ENCODE results near the gene TRIM75. TPM values are rescaled to one million over a fixed set of nuclear protein-coding genes. Genes with fewer than 3 reads are reported as not detected.
"Not testable (repeated sequence)": the region's sequence is repeated elsewhere in the genome, so short reads cannot be mapped to it uniquely, and the experiment has no call there.

The TRIM75 gene
- total RNA-seq, 2 donors from 2014 or later = not detected

DNA sequence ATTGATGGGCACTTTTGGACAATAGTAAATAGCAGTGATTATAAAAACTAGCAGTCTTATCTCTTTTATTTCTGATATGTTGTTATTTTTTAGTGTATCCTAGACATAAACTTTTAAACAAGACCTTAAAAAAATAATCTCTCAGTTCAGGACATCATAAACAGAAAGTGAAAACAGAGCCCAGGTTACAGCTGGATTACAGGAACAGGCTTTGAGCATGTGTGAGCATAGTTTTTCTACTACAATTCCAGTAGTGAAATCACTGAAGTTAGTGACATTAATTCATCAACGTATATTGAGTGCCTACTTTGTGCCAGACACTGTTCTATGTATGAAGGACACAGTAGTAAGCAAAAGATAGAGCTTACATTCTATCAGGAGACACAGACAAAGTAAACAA, 16.9 kb downstream of the TRIM75 start:
- DNase-seq (ENCODE audit: low spot score) = no peak
- intact Hi-C loops (cut with DNase I) = no loop called here

DNA sequence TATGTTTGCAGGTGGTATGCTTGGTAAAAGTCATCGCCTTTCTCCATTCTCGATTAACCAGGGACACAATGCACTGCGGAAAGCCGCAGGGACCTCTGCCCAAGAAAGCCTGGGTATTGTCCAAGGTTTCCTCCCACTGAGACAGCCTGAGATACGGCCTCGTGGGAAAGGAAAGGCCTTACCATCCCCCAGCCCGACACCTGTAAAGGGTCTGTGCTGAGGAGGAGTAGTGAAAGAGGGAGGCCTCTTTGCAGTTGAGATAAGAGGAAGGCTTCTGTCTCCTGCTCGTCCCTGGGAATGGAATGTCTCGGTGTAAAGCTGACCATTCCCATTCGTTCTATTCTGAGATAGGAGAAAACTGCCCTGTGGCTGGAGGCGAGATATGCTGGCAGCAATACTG, 19.7 kb downstream of the TRIM75 start:
- intact Hi-C loops (cut with DNase I); DNase-seq (ENCODE audit: low spot score): not testable (repeated sequence)

DNA sequence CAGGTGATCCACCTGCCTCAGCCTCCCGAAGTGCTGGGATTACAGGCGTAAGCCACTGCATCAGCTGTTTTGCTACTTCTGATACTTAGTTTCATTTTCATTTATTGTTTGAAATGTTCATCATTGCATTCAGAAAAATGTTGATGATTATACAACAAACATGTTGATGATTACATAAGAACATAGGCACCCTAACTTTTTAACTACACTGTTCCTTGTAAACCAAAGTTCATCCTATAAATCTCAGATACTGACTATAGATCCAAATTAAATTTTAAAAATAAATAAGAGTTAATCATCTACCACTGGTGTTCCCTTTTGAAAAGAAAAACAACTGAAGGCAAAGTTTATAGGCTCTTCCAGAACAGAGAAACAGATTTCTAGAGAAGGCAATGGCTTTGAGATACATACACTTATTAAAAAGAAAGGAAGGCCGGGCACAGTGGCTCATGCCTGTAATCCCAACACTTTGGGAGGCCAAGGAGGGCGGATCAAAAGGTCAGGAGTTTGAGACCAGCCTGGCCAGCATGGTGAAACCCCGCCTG, 23.4 kb downstream of the TRIM75 start:
- intact Hi-C loops (cut with DNase I) = no loop called here
- no peak for DNase-seq (ENCODE audit: low spot score)

DNA sequence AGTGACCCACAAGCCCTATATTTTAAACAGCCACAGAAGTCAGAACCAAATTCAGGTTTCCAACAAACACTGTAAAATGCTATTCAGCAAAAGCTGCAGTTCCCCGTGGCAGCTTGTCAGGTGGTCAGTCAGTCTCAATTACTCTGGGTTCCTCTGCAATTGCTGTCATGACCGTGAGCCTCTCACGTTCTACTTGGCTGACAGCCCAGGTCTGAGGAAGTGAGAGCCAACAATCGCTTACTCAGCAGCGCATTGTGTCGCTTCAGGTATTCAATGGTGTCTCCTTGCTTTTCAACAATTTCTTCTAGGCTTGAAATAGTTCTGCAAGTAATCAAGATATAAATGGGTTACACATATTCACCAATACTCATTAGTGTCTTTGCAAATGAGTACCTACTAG, 25.8 kb downstream of the TRIM75 start:
- intact Hi-C loops (cut with DNase I) = no loop called here

DNA sequence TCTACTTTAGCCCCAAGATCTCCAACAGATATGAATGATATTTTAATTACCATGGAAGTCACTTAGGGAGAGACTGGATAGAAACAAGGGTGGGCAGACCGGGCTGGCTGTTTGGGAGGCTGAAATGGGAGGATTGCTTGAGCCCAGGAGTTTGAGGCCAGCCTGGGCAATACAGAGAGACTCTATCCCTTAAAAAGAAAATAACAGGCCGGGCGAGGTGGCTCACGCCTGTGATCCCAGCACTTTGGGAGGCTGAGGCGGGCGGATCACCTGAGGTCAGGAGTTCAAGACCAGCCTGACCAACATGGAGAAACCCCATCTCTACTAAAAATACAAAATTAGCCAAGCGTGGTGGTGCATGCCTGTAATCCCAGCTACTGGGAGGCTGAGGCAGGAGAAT, 31.1 kb downstream of the TRIM75 start:
- DNase-seq (ENCODE audit: low spot score); intact Hi-C loops (cut with DNase I): not testable (repeated sequence)

More for the DNA sequence above, 25.8 kb downstream of the TRIM75 start:
- DNase-seq (ENCODE audit: low spot score) = no peak

DNA sequence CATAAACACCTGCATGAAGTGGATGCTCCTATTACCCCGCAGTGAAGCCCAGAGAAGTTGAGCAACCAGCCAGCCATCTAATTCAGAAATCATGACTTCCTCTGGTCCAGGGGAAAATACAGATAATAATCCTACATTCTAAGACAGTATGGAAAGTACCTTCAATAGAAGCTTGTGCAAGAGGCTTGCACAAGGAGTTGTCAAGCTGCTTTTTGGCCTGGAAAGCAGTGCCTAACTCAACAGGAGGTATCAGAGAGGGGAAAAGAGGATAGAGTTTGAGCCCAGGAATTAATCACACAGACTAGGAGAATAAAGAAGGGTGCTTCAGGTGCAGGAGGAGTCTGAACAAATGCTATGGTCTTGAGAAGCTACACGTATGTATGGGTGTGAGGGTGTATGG, 32.3 kb downstream of the TRIM75 start:
- DNase-seq (ENCODE audit: low spot score) = no peak
- intact Hi-C loops (cut with DNase I) = no loop called here

DNA sequence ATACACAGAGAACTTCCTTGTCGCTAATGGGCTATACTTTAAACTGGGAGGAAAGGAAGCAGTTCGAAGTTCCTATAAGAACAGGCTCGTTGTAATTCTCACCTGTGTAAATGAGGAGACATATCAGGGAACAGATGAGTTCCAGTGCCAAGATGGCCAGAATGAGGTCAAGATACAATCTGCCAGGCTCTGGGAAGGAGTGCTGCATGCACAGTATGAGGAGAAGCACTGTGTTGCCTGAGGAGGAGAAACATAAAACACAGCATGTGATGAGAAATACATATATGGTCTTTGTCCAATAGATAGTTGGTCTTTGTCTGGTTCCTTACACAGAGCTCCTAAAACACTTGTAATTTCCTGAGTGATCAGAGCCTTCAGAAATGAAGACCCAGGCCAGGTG, 34.7 kb downstream of the TRIM75 start:
- intact Hi-C loops (cut with DNase I) = no loop called here

DNA sequence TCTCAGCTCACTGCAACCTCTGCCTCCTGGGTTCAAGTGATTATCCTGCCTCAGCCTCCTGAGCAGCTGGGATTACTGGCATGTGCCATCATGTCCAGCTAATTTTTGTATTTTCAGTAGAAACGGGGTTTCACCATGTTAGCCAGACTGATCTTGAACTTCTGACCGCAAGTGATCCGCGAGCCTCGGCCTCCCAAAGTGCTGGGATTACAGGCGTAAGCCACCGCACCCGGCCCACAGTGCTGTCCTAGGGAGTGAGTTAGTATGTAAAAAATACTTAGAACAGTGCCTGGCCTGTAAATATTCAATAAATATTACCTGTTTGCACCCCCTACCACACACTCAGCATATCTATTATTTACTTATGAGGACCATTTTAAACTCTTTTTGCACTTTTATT, 38.5 kb downstream of the TRIM75 start:
- intact Hi-C loops (cut with DNase I); DNase-seq (ENCODE audit: low spot score): not testable (repeated sequence)

More for the DNA sequence above, 34.7 kb downstream of the TRIM75 start:
- no peak for DNase-seq (ENCODE audit: low spot score)

DNA sequence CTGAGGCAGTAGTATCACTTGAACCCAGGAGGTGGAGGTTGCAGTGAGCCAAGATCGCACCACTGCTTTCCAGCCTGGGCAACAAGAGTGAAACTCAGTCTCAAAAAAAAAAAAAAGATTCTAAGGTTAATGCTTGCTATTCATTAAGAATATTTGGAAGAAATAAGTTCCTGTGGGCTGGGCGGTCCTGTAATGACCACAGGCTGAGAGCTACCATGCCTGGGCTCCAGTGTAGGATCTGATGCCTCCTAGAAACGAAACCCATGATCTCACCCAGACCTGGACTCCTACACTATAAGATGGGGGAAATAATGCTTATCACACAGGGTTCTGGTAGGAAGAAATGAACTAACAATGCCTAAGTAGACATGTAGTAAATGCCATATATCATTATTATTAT, 41.2 kb downstream of the TRIM75 start:
- DNase-seq (ENCODE audit: low spot score) = no peak
- intact Hi-C loops (cut with DNase I) = no loop called here

DNA sequence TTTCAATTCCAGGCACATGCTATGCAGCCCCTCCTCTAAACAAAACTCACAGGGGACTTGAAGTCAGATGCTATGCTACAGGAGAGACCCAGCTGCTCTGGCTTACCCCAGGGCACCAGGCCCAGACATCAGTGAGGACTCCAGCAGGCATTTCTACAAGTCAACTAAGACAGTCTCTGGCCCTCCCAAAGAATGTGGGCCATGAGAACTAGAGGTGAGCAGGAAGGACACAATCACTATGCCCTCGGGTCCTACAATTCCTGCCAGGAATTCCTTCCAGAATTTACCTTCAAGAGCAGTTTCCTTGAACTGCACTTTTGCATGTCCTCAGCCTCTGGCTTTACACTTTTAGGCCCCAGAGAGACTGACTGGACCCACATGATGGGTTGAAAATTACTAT, 41.6 kb downstream of the TRIM75 start:
- DNase-seq (ENCODE audit: low spot score) = no peak
- intact Hi-C loops (cut with DNase I) = no loop called here

DNA sequence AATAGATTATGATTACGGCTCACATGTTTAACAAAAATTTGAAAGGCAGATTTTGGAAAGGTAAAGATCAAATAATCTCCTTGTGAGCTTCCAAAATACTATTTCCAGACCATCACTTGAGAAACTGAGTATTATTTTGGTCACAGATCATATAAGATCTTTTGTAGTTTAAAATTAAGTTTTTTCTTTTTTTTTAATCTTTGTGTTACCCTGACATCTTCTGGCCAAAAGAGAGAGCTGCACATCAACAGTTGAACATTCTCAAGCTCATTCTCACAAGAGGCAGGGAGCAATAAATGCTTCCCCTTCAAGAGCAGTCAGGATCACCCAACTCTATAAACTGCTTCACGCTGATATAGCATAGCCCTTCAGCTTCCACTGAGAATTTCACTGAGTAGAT, 43.1 kb downstream of the TRIM75 start:
- no peak for DNase-seq (ENCODE audit: low spot score)
- intact Hi-C loops (cut with DNase I) = no loop called here

DNA sequence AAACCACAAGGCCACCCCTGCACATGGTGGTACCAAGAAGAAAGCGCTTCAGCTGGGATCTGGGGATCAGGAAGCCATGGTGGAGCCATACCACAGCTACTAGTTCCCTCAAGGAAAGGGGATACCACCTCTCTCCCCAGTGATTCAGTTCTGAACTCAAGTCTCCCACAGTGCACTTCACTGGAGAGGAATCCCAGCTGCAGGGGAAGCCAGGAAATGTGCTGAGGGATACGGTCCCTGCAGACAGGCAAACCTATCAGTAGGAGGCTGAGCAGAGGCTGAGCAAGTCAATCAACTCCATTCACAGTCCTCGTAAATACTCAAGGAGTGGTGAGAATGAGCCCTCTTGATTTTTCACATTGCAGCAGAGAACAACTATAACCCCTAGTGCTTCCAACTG, 48.0 kb downstream of the TRIM75 start:
- no peak for DNase-seq (ENCODE audit: low spot score)
- intact Hi-C loops (cut with DNase I) = no loop called here

DNA sequence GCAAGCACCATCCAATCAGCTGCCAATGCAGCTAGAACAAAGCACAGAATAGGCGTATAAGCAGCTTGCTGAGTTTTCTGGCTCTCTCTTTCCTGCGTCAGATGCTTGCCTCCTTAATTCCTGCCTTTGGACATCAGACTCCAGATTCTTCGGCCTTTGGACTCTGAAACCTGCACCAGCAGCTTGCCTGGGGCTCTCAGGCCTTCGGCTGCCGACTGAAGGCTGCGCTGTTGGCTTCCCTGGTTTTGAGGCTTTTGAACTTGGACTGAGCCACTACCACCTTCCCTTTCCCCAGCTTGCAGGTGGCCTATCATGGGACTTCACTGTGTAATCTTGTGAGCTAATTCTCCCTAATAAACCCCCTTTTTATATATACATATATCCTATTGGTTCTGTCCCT, 52.9 kb downstream of the TRIM75 start:
- intact Hi-C loops (cut with DNase I) = no loop called here
- DNase-seq (ENCODE audit: low spot score) = no peak

Other genes starting within 250 kb of the TRIM75 start
- not detected for gene APELA, start 176.7 kb upstream of the TRIM75 start, total RNA-seq
- 1 to 10 TPM in 1 of 2 donors, under 1 TPM in 1; 0.90 to 1.9 TPM for gene TRIM61, start 76.2 kb upstream of the TRIM75 start, total RNA-seq
- not detected for gene TRIM60, start 21.9 kb upstream of the TRIM75 start, total RNA-seq
- gene TMEM192, start 59.0 kb downstream of the TRIM75 start, total RNA-seq = 10 to 100 TPM; 13.8 to 14.4 TPM
- gene KLHL2, start 153.7 kb downstream of the TRIM75 start, total RNA-seq = 10 to 100 TPM; 23.8 to 26.6 TPM